GM12875 (cell line): ENCODE data around the gene NCBP2.

Experiments used
- H3K4me3 ChIP-seq: one replicate; pipeline ENCODE4 v1.5.1; 2011; ENCODE audit warnings: low read depth, low read length, control low read depth
- CTCF ChIP-seq: IDR thresholded peaks from 2 replicates; pipeline ENCODE4 v1.5.1; 2011; ENCODE audit warnings: low read depth, mild to moderate bottlenecking, control low read depth, inconsistent platforms, low read length, moderate library complexity, borderline replicate concordance; ENCODE audit not compliant: insufficient read depth

NCBP2 gene

DNA sequence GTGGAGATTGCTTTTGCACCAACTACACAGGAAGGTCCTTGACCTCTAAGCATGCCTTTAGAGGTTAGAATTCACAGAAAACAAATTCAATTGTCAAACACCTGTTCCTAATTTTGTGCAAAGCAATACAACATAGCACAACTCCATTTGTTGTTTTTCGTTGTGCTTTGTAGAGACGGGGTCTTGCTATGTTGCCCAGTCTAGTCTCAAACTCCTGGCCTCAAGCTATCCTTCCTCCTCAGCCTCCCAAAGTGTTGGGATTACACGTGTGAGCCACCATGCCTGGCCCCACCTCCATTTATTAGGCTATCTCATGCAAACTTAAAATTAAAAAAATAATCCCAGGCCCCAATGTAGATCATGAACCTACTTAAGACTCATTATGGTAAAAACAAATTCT, 6.0 kb downstream of the NCBP2 start:
- TF ChIP-seq CTCF, result no peak
- no peak overlapping the region for H3K4me3 ChIP-seq

- no peak overlapping the region for H3K4me3 ChIP-seq
- no peak for TF ChIP-seq CTCF
Measured at GRCh38 chr3:196932600-196932999, 9.7 kb downstream of the NCBP2 start.

DNA sequence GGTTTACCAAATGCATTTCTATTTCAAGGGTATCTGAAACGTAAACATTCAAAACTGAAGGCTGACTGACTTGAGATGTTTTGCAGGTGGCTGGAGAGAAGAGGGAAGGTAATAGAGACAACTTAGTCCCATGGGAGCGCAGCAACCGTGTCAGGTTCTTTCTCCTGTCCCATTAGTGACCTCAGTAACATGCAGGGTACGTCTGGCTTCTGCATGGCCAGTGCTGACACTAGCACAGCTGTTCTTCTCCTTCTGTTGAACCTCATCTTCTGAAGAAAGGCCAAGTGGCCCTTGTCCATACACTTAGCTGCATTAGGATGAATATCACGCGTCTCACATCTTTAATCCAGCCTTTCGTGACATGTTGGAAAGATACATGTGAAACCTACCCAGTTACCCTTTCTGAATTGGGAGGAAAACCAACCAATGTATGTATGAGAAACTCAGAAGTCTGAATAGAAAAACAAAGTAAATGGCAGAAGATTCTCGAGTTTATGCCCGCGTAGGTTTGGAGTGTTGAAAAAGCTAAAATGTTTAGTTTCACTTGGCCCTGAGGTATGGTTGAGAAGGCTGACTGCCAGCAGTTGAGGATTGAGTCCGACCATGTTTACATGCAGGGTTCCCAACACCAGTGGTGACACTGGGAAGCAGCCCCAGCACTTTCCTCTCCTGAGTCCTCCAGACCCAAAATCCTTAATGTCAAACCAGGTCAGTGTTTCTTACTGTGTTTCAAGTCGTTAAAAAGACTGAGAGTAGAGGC, 10.3 kb downstream of the NCBP2 start:
- no peak for TF ChIP-seq CTCF
- no peak overlapping the region for H3K4me3 ChIP-seq

GRCh38 chr3:196931157-196931556, 11.2 kb downstream of the NCBP2 start:
- H3K4me3 ChIP-seq, result no peak overlapping the region
- no peak for TF ChIP-seq CTCF

- no peak overlapping the region for H3K4me3 ChIP-seq
- TF ChIP-seq CTCF, result no peak
Measured at GRCh38 chr3:196927571-196928453, 14.5 kb downstream of the NCBP2 start.

GRCh38 chr3:196920733-196921132, 21.6 kb downstream of the NCBP2 start:
- TF ChIP-seq CTCF, result no peak
- H3K4me3 ChIP-seq, result no peak overlapping the region
